A673 (cell line): ENCODE data around the gene FTO. TPM values are rescaled to one million over a fixed set of nuclear protein-coding genes. Genes with fewer than 3 reads are reported as not detected.

Experiments used
- BruUV-seq: library from RNA; stranded (reverse); fragments of 400-500 nt; replicated peaks from 2 replicates; lab custom pipeline; 2021; lab: Mats Ljungman, UMichigan
- CTCF ChIA-PET: fragments of 300-600 bp; sonication (Branson Sonifier 250); formaldehyde crosslinking; loops from one replicate; lab custom pipeline; 2022; ENCODE audit warnings: antibody characterized with exemption; lab: Charles Lee
- POLR2A ChIA-PET: fragments of 300-600 bp; sonication (Branson Sonifier 250); formaldehyde crosslinking; loops from one replicate; lab custom pipeline; 2022; ENCODE audit warnings: antibody characterized with exemption; ENCODE audit not compliant: low non-redundant PET; lab: Charles Lee
- DNase-seq: peaks from one replicate; pipeline ENCODE4 v3.0.0-alpha.2; 2015; ENCODE audit warnings: low spot score
- H3K27ac ChIP-seq: fragments of 200-600 bp; sonication (generic); 2 replicates; pipeline ENCODE4 v1.5.1; 2016; ENCODE audit warnings: mixed run types, low read depth, mild to moderate bottlenecking, mixed read lengths, antibody characterized with exemption, low read length; ENCODE audit not compliant: poor library complexity, severe bottlenecking
- H3K27me3 ChIP-seq: fragments of 200-600 bp; sonication (generic); replicated peaks from 2 replicates; pipeline ENCODE4 v1.6.1; 2017; ENCODE audit warnings: mixed run types, low read depth, mild to moderate bottlenecking, mixed read lengths, antibody characterized with exemption, low read length; ENCODE audit not compliant: insufficient read depth, poor library complexity
- H3K36me3 ChIP-seq: fragments of 200-600 bp; sonication (generic); 2 replicates; pipeline ENCODE4 v1.6.1; 2016; ENCODE audit warnings: mixed run types, mild to moderate bottlenecking, mixed read lengths, antibody characterized with exemption, low read length; ENCODE audit not compliant: insufficient read depth, poor library complexity, severe bottlenecking
- H3K4me1 ChIP-seq: fragments of 200-600 bp; sonication (generic); 2 replicates; pipeline ENCODE4 v1.6.1; 2017; ENCODE audit warnings: mixed run types, mild to moderate bottlenecking, mixed read lengths, antibody characterized with exemption, low read length; ENCODE audit not compliant: insufficient read depth, poor library complexity, severe bottlenecking
- H3K4me3 ChIP-seq: fragments of 200-600 bp; sonication (generic); 2 replicates; pipeline ENCODE4 v1.5.1; 2016; ENCODE audit warnings: low read depth, mixed run types, mild to moderate bottlenecking, mixed read lengths, low read length; ENCODE audit not compliant: poor library complexity, severe bottlenecking
- H3K9me3 ChIP-seq: fragments of 200-600 bp; sonication (generic); 2 replicates; pipeline ENCODE4 v1.6.1; 2016; ENCODE audit warnings: mixed run types, low read depth, mild to moderate bottlenecking, mixed read lengths, antibody characterized with exemption, low read length; ENCODE audit not compliant: poor library complexity, severe bottlenecking
- EZH2 ChIP-seq: fragments of 200-600 bp; sonication (generic); IDR thresholded peaks from 2 replicates; pipeline ENCODE4 v1.6.1; 2017; ENCODE audit warnings: borderline replicate concordance, low read depth, mild to moderate bottlenecking, mixed read lengths, antibody characterized with exemption, low read length; ENCODE audit not compliant: poor library complexity, severe bottlenecking
- intact Hi-C: fragments of 100-400 bp; cut with micrococcal nuclease; formaldehyde crosslinking; loops from one replicate; pipeline ENCODE4 v1.10.0; 2022; ENCODE audit not compliant: unreplicated experiment
- total RNA-seq: library from RNA; stranded (reverse); gene quantifications from 2 replicates; pipeline ENCODE4 v1.2.3, GENCODE V29; 2021
- TF ChIP-seq, protein P1 (sequence below): fragments of 300-800, 200-600 bp; sonication (generic); conservative IDR thresholded peaks from 2 replicates; pipeline ENCODE4 v1.5.1; 2017; ENCODE audit warnings: low read depth, mild to moderate bottlenecking, antibody characterized with exemption, low read length, moderate library complexity, mixed read lengths

Gene FTO
- total RNA-seq, 1 experiment from 2014 or later = 73.4 TPM

DNA sequence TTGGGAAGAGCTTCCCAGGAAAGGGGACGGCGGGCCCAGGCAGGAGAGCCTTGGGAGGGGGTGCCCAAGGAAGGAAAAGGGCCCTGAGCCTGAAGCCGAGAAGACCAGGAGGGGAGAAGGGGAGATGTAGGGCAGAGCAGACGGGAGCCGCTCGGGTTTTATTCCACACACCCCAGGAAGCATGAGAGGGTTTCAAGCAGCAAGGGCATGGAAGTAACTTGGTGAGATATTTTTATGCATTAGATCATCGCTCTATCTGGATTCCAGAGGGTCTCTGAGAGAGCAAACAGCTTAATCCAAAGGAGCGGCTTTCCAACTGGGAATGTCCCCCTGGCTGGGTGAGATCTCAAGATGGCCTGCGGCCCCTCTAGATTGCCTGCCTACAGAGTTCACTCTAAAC, 411.6 kb downstream of the FTO start:
- TF ChIP-seq, protein P1, sequence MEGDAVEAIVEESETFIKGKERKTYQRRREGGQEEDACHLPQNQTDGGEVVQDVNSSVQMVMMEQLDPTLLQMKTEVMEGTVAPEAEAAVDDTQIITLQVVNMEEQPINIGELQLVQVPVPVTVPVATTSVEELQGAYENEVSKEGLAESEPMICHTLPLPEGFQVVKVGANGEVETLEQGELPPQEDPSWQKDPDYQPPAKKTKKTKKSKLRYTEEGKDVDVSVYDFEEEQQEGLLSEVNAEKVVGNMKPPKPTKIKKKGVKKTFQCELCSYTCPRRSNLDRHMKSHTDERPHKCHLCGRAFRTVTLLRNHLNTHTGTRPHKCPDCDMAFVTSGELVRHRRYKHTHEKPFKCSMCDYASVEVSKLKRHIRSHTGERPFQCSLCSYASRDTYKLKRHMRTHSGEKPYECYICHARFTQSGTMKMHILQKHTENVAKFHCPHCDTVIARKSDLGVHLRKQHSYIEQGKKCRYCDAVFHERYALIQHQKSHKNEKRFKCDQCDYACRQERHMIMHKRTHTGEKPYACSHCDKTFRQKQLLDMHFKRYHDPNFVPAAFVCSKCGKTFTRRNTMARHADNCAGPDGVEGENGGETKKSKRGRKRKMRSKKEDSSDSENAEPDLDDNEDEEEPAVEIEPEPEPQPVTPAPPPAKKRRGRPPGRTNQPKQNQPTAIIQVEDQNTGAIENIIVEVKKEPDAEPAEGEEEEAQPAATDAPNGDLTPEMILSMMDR = no peak
- no peak for TF ChIP-seq EZH2
- no peaks in the 10 kb centered on the region for H3K27me3 ChIP-seq
- no peak for DNase-seq
- intact Hi-C loops = no loop called here
- no peak overlapping the region for H3K4me3 ChIP-seq
- no peaks in the 10 kb centered on the region for H3K36me3 ChIP-seq
- no peaks in the 10 kb centered on the region for H3K4me1 ChIP-seq
- no TSS peak for BruUV-seq
- POLR2A ChIA-PET = no interaction called here
- H3K27ac ChIP-seq = no peak overlapping the region
- CTCF ChIA-PET = no interaction called here
- no peaks in the 10 kb centered on the region for H3K9me3 ChIP-seq

- no TSS peak for BruUV-seq
- no peak for DNase-seq
- CTCF ChIA-PET = no interaction called here
- POLR2A ChIA-PET = no interaction called here
- Histone ChIP-seq H3K36me3 (no peaks in the 10 kb centered on the region), H3K9me3 (no peaks in the 10 kb centered on the region), H3K27ac (no peak overlapping the region), H3K4me3 (no peak overlapping the region), H3K27me3 (no peaks in the 10 kb centered on the region), H3K4me1 (no peaks in the 10 kb centered on the region)
- intact Hi-C loops = no loop called here
- TF ChIP-seq EZH2 = no peak
- TF ChIP-seq, protein P1 = no peak
Observed at GRCh38 chr16:54116124-54116655, 412.2 kb downstream of the FTO start.

DNA sequence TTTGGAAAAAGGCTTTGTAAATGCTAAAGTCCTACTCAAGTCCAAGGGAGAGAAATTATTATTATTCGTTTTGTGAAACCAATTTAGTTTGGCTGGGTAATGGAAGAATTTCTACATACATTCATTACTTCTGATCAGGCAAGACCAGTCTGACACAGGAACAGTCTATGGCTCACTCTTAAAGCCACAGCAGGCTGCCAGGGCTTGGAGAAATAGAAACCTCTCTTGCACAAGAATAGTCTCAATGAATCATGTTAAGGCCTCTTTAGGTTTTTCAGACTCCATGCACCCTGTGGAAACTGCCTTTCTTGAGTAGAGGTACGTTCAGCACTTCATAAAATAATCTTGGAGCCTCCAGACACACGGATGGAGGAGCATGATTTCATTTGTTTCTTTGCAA, 414.9 kb downstream of the FTO start:
- H3K36me3 ChIP-seq = no peaks in the 10 kb centered on the region
- no peaks in the 10 kb centered on the region for H3K27me3 ChIP-seq
- H3K27ac ChIP-seq = no peak overlapping the region
- no peak overlapping the region for H3K4me3 ChIP-seq
- intact Hi-C loops = no loop called here
- ChIA-PET POLR2A (no interaction called here), CTCF (no interaction called here)
- no TSS peak for BruUV-seq
- no peaks in the 10 kb centered on the region for H3K9me3 ChIP-seq
- no peak for TF ChIP-seq EZH2
- H3K4me1 ChIP-seq = no peaks in the 10 kb centered on the region
- DNase-seq = no peak
